ENCODE results near the gene CT45A1.
"Not testable (repeated sequence)": the region's sequence is repeated elsewhere in the genome, so short reads cannot be mapped to it uniquely, and the experiment has no call there.

Gene CT45A1

DNA sequence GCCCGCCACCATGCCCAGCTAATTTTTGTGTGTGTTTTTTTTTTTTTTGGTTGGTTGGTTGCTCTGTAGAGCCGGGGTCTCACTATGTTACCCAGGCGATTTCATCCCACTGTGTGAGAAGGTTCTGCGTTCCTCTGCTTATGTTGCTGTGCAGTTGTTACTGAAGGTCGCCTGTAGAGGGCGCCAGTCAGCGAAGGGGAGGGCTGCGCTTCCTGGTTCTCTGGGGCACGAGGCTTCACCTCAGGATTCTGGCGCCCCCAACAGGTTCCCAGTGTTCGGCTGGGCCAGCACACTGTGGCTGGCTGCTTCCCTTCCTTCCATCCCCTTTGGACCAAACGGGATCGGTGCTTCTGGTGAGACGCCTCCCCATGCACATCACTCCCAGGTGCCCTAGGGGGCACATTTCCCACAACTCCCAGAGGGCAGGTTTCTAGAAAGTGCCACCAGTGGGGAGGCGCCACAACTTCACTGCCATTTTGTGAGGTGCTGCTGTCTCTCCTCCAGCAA lies at the start of gene CT45A1:
Gene CT45A1, plus strand, starts transcription at position 457 of the 507 bp plus-strand sequence. CDS start 5,302 bp downstream, outside the sequence.
- not testable (repeated sequence) for DNase-seq

DNA sequence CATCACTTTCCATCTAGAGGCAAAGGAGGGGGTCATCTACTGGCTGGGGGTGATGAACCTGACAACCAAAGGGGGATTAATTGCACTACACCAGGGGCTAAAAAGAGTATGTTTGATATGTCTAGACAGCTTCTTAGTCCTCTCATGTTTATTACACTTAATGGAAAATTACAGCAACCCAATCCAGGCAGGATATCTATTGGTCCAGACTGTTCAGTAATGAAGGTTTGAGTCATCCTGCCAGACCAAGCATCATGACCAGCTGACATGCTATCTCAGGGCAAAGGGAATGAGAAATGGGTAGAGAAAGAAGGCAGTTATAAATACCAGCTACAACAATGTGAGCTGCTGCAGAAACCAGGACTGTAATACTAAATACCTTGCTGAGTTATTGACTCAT lies 40.5 kb upstream of the CT45A1 start:
- DNase-seq, result not testable (repeated sequence)

DNA sequence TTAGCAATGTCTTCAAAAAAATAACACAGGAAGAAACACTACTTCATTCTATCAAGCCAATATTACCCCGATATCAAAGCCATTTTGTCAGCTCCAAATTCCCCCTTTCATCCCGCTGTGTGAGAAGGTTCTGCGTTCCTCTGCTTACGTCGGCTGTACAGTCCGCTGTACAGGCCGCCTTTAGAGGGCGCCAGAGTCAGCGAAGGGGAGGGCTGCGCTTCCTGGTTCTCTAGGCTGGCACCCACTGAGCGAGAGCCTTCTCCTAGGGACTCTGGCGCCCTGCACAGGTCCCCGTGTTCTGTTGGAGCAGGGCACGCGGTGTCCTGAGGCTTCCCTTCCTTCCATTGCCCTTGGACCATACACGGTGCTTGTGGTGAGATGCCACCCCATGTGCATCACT lies 25.3 kb upstream of the CT45A1 start:
- DNase-seq, result no peak

DNA sequence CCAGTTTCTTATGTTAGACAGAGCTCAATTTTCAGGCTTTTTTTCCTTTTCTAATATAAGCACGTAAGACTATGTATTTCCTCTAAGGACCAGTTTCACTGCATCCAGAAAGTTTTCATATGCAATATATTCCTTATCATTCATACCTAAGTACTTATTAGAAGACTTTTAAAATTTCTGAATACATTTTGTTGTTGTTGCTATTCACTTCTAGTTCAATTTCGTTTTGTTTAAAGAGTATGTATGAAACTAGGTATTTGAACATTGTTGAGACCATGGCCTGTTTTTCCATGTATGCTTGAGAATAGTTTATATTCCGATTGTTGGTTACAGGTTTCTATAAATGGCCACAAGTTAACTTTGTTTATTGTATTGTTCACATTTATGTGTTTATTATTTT lies 18.0 kb upstream of the CT45A1 start:
- no peak for DNase-seq

DNA sequence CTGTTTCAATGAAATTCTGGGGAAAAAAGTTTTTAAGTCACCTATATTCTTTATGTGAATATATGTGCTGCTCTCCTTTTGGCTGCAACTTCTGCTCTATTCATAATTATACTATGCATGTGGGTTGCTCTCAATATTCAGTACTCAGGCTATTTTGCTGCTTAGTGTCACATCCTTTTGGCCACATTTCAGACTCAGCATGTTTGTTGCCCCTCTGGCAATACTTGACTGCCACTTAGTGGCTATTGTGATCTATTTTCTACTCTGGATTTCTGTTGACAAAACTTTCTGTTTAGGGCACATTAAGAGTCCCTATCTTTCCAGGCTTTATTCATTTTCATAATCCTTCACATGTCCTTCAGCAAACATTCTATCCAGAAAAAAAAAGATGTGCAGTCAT lies 15.8 kb upstream of the CT45A1 start:
- no peak for DNase-seq

- no peak for DNase-seq
Observed at GRCh38 chrX:135698924-135699323, 14.5 kb upstream of the CT45A1 start.

DNA sequence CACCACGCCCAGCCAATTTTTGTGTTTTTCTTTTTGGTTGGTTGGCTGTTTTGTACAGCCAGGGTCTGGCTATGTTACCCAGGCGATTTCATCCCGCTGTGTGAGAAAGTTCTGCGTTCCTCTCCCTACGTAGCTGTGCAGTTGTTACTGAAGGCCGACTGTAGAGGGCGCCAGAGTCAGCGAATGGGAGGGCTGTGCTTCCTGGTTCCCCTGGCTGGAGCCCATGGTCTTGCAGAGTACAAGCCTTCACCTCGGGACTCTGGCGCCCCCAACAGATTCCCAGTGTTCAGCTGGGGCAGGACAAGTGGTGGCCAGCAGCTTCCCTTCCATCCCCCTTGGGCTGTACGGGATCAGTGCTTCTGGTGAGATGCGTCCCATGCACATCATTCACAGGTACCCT lies 5.6 kb upstream of the CT45A1 start:
- no peak for DNase-seq

GRCh38 chrX:135713795-135714194 lies 356 bp downstream of the CT45A1 start:
- no peak for DNase-seq

DNA sequence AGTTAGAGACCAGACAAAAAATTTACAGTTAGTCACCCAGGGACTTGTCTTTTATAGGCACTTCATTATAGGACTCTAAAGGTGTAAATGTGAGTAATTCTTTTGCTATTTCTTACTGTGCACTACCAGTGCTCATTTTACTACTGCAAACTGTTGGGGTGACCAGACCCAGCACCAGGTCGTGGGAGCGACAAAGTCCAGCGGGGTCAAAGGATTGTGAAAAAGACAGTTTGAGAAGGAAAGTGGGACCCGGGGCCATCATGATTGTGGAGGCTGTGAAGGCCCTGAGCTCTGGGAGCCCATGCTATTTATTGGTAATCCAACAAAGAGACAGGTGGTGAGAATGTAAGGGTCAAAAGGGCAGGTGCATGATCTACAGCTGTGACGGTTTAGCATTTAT lies 21.2 kb downstream of the CT45A1 start:
- not testable (repeated sequence) for DNase-seq

DNA sequence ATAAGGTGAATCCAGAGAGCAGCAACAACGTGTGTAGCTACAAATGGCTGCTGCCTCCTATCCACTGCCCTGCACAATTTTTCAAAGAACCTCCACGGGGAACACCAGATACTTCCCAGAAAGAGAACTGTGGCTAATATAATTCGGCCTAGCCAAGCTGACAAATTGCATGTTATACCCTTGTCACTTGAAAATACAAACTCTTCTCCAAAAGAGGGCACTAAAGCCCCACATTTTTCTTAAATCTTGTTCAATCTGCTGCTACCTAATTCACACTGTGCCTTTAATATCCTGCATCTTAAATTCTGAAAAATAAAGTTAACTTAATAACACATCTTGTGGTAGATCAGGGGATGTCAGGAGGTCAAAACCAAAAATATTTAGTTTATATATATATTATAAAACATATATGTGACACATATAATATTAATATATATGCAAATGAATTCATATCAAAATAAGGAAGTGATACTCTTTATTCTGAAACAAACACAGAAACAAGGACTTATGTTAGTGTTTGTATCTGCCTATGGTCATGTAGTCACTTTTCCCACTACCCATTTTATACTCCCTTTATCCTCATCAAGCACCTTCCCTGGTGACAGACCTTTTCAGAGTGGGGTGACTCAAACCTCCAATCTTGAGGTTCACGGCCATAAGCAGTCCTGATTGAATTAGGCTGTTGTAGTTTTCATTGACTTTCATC lies 24.1 kb downstream of the CT45A1 start:
- no peak for DNase-seq

DNA sequence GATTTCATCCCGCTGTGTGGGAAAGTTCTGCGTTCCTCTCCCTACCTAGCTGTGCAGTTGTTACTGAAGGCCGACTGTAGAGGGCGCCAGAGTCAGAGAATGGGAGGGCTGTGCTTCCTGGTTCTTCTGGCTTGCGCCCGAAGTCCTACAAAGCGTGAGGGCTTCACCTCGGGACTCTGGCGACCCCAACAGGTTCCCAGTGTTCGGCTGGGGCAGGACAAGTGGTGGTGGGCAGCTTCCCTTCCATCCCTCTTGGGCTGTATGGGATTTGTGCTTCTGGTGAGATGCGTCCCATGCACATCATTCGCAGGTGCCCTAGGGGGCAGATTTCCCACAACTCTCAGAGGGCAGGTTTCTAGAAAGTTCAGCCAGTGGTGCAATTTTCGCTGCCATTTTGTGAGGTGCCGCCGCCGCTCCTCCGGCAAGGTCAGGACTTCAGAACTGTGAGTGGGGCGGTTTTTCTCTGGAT lies 27.3 kb downstream of the CT45A1 start:
- DNase-seq, result no peak

DNA sequence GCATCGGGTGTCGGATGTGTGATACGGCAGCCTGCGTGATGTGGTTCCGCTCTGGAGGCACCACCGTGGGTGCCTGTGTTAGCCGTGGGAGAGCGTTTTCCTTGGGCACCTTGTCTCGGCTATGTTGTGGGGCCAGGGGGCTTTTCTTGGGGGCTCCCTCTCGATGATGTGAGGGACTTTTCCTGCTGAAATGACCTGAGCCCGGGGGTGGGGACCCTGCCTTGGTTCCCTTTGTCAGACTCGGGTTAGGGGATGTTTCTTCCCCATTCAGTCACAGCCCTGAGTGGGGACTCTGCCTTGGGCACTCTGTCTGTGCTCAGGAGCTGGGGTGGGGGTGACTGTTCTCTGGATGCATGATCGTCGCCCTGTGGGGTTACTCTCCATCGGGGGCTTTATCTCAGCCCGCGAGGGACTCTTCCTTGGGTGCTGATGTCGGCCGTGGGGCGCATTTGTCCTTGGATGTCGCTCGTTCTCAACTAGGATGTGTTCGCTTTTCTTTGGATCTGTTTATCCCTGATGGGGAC lies 27.8 kb downstream of the CT45A1 start:
- no peak for DNase-seq

DNA sequence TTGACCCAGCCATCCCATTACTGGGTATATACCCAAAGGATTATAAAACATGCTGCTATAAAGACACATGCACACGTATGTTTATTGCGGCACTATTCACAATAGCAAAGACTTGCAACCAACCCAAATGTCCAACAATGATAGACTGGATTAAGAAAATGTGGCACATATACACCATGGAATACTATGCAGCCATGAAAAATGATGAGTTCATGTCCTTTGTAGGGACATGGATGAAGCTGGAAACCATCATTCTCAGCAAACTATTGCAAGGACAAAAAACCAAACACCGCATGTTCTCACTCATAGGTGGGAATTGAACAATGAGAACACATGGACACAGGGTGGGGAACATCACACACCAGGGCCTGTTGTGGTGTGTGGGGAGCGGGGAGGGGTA lies 31.3 kb downstream of the CT45A1 start:
- not testable (repeated sequence) for DNase-seq

DNA sequence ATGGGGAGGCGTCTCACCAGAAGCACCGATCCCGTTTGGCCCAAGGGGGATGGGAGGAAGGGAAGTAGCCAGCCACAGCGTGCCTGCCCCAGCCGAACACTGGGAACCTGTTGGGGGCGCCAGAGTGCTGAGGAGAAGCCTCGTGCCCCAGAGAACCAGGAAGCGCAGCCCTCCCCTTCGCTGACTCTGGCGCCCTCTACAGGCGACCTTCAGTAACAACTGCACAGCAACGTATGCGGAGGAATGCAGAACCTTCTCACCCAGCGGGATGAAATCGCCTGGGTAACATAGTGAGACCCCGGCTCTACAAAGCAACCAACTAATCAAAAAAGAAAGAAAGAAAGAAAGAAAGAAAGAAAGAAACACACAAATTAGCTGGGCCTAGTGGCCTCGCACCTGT lies 54.7 kb downstream of the CT45A1 start, which contains the start of gene CT45A3:
Gene CT45A3, minus strand, starts transcription at position 101 of the 400 bp plus-strand sequence. CDS start 3,747 bp downstream, outside the sequence.
- DNase-seq, result not testable (repeated sequence)
